HCT116 (cell line): ENCODE measurements around the gene ADGRG6. TPM values are rescaled to one million over a fixed set of nuclear protein-coding genes. Genes with fewer than 3 reads are reported as not detected.

Source experiments
- ATAC-seq: fragments of 200-7000 bp; cut with Tn5 transposase; 2 replicates; pipeline ENCODE4 v1.9.1; 2020; ENCODE audit warnings: mild to moderate bottlenecking, moderate library complexity
- BruUV-seq: library from RNA; stranded (reverse); fragments of 400-500 nt; replicated peaks from 2 replicates; lab custom pipeline; 2021; lab: Mats Ljungman, UMichigan
- CTCF ChIA-PET: fragments of 300-600 bp; sonication (Branson Sonifier 250); formaldehyde crosslinking; loops from one replicate; lab custom pipeline; 2021; ENCODE audit warnings: antibody characterized with exemption; lab: Charles Lee
- POLR2A ChIA-PET: fragments of 300-600, 350-600 bp; sonication (Branson Sonifier 250); formaldehyde crosslinking; loops from one replicate; lab custom pipeline; 2021; ENCODE audit warnings: antibody characterized with exemption; lab: Charles Lee
- RAD21 ChIA-PET, 2 experiments: fragments of 300-600 bp; sonication (Branson Sonifier 250); formaldehyde crosslinking; loops; one replicate each; lab custom pipeline; 2023; ENCODE audit warnings: low total read pairs in 2 of 2; ENCODE audit not compliant: uncharacterized antibody in 2 of 2, unreplicated experiment in 2 of 2, low non-redundant PET in 1 of 2; lab: Charles Lee
- DNase-seq: peaks from one replicate; pipeline ENCODE4 v3.0.0-alpha.2; 2010; ENCODE audit warnings: low read depth, low spot score
- H2AFZ ChIP-seq: fragments of 200-600 bp; shearing (Covaris generic), sonication (generic); 2 replicates; pipeline ENCODE4 v1.6.1; 2017; ENCODE audit warnings: low read depth, mixed run types, mixed read lengths, antibody characterized with exemption, low read length; ENCODE audit not compliant: poor library complexity, severe bottlenecking
- H3K27ac ChIP-seq: 2 replicates; pipeline ENCODE4 v1.5.1; 2012; ENCODE audit warnings: low read depth, low read length
- H3K27me3 ChIP-seq: fragments of 200-600 bp; sonication (generic); 2 replicates; pipeline ENCODE4 v1.6.1; 2016; ENCODE audit warnings: mixed run types, low read length, mixed read lengths; ENCODE audit not compliant: insufficient read depth
- H3K36me3 ChIP-seq, 2 experiments: fragments of 200-500 bp in 1 of 2; fragments of 200-600 bp in 1 of 2; sonication (Bioruptor generic) in 1 of 2; sonication (generic) in 1 of 2; 2 replicates each; pipeline versions ENCODE4 v1.5.1 to v1.6.1; 2014 to 2016; ENCODE audit warnings: low read length in 2 of 2, inconsistent platforms in 1 of 2, mixed read lengths in 1 of 2, mixed run types in 1 of 2; ENCODE audit not compliant: insufficient read depth in 2 of 2, control insufficient read depth in 1 of 2
- H3K4me1 ChIP-seq, 2 experiments: fragments of 200-600 bp in 1 of 2; sonication (generic) in 1 of 2; 2 replicates each; pipeline versions ENCODE4 v1.5.1 to v1.6.1; 2012 to 2017; ENCODE audit warnings: low read length in 2 of 2, inconsistent platforms in 1 of 2, mild to moderate bottlenecking in 1 of 2, mixed read lengths in 1 of 2, mixed run types in 1 of 2, moderate library complexity in 1 of 2; ENCODE audit not compliant: insufficient read depth in 2 of 2, control insufficient read depth in 1 of 2
- H3K4me2 ChIP-seq: fragments of 200-600 bp; sonication (generic); 2 replicates; pipeline ENCODE4 v1.6.1; 2017; ENCODE audit warnings: mixed run types, low read length, mixed read lengths
- H3K4me3 ChIP-seq, 2 experiments: fragments of 200-600 bp in 1 of 2; sonication (generic) in 1 of 2; replicated peaks in 1 of 2; 2 replicates each; pipeline ENCODE4 v1.5.1; 2011 to 2016; ENCODE audit warnings: low read length in 2 of 2, control low read depth in 1 of 2, low read depth in 1 of 2, mild to moderate bottlenecking in 1 of 2, mixed read lengths in 1 of 2, mixed run types in 1 of 2
- H3K79me2 ChIP-seq: fragments of 200-600 bp; sonication (generic); 2 replicates; pipeline ENCODE4 v1.6.1; 2017; ENCODE audit warnings: mild to moderate bottlenecking, mixed run types, low read length, moderate library complexity, mixed read lengths; ENCODE audit not compliant: insufficient read depth
- H3K9ac ChIP-seq: fragments of 200-600 bp; sonication (generic); 2 replicates; pipeline ENCODE4 v1.6.1; 2016; ENCODE audit warnings: low read length, mixed read lengths
- H3K9me2 ChIP-seq: fragments of 200-600 bp; sonication (generic), shearing (Covaris generic); 2 replicates; pipeline ENCODE4 v1.6.1; 2017; ENCODE audit warnings: mixed run types, mild to moderate bottlenecking, moderate library complexity; ENCODE audit not compliant: insufficient read depth
- H3K9me3 ChIP-seq, 2 experiments: fragments of 200-500 bp in 1 of 2; fragments of 200-600 bp in 1 of 2; sonication (Bioruptor generic) in 1 of 2; sonication (generic) in 1 of 2; 2 replicates each; pipeline ENCODE4 v1.6.1; 2014 to 2017; ENCODE audit warnings: low read length in 2 of 2, mixed read lengths in 2 of 2, inconsistent platforms in 1 of 2, low read depth in 1 of 2, mild to moderate bottlenecking in 1 of 2, mixed run types in 1 of 2, moderate library complexity in 1 of 2; ENCODE audit not compliant: control insufficient read depth in 1 of 2, insufficient read depth in 1 of 2
- H4K20me1 ChIP-seq: fragments of 200-600 bp; sonication (generic), shearing (Covaris generic); 2 replicates; pipeline ENCODE4 v1.6.1; 2017; ENCODE audit warnings: mixed run types, mild to moderate bottlenecking, moderate library complexity; ENCODE audit not compliant: insufficient read depth
- CBX3 ChIP-seq: IDR thresholded peaks from 2 replicates; pipeline ENCODE4 v1.6.1; 2012; ENCODE audit warnings: low read depth
- CEBPB ChIP-seq: IDR thresholded peaks from 2 replicates; pipeline ENCODE4 v1.6.1; 2012; ENCODE audit warnings: low read depth
- EGR1 ChIP-seq: IDR thresholded peaks from 2 replicates; pipeline ENCODE4 v1.6.1; 2012; ENCODE audit warnings: low read depth
- ELF1 ChIP-seq: IDR thresholded peaks from 2 replicates; pipeline ENCODE4 v1.6.1; 2012; ENCODE audit warnings: low read depth, borderline replicate concordance
- EZH2 ChIP-seq: fragments of 200-600 bp; sonication (generic); IDR thresholded peaks from 2 replicates; pipeline ENCODE4 v1.6.1; 2017; ENCODE audit warnings: antibody characterized with exemption, mixed run types
- EZH2phosphoT487 ChIP-seq: fragments of 200-600 bp; IDR thresholded peaks from 2 replicates; pipeline ENCODE4 v1.6.1; 2018; ENCODE audit warnings: antibody characterized with exemption, borderline replicate concordance
- FOSL1 ChIP-seq: IDR thresholded peaks from 2 replicates; pipeline ENCODE4 v1.6.1; 2012; ENCODE audit warnings: low read depth
- POLR2A ChIP-seq: IDR thresholded peaks from 2 replicates; pipeline ENCODE4 v1.7.0; 2011; ENCODE audit warnings: borderline replicate concordance; ENCODE audit not compliant: insufficient read depth, insufficient read length; ENCODE audit errors: extremely low read depth
- POLR2AphosphoS5 ChIP-seq: IDR thresholded peaks from 2 replicates; pipeline ENCODE4 v1.6.1; 2011; ENCODE audit warnings: mild to moderate bottlenecking, low read depth, low read length, moderate library complexity
- RAD21 ChIP-seq: IDR thresholded peaks from 2 replicates; pipeline ENCODE4 v1.6.1; 2012; ENCODE audit warnings: low read depth, mild to moderate bottlenecking
- SP1 ChIP-seq: IDR thresholded peaks from 2 replicates; pipeline ENCODE4 v1.6.1; 2012; ENCODE audit warnings: low read depth
- TCF7L2 ChIP-seq: IDR thresholded peaks from 2 replicates; pipeline ENCODE4 v1.7.0; 2011; ENCODE audit warnings: borderline replicate concordance, inconsistent platforms; ENCODE audit not compliant: insufficient read depth, insufficient read length; ENCODE audit errors: extremely low read depth
- YY1 ChIP-seq: IDR thresholded peaks from 2 replicates; pipeline ENCODE4 v1.6.1; 2011; ENCODE audit warnings: low read length, low read depth, moderate library complexity, mild to moderate bottlenecking; ENCODE audit not compliant: insufficient replicate concordance; ENCODE audit errors: extremely low read depth
- ZBTB33 ChIP-seq: IDR thresholded peaks from 2 replicates; pipeline ENCODE4 v1.6.1; 2011; ENCODE audit warnings: mild to moderate bottlenecking, low read length, moderate library complexity; ENCODE audit not compliant: insufficient replicate concordance; ENCODE audit errors: extremely low read depth
- ZFX ChIP-seq: fragments of 450-650 bp; IDR thresholded peaks from 2 replicates; pipeline ENCODE4 v1.6.1; 2017
- ZNF274 ChIP-seq: fragments of 200-500 bp; sonication (Bioruptor generic); IDR thresholded peaks from 2 replicates; pipeline ENCODE4 v1.6.1; 2014; ENCODE audit warnings: mild to moderate bottlenecking, low read depth, low read length, inconsistent platforms
- intact Hi-C: fragments of 100-400 bp; cut with micrococcal nuclease; formaldehyde crosslinking; loops from 2 replicates; pipeline ENCODE4 v1.10.0; 2022
- total RNA-seq: library from RNA; stranded (reverse); gene quantifications from one replicate; pipeline ENCODE4 v1.2.1, GENCODE V29; 2021; ENCODE audit not compliant: unreplicated experiment
- TF ChIP-seq, protein P1 (sequence below): IDR thresholded peaks from 2 replicates; pipeline ENCODE4 v1.6.1; 2012
- TF ChIP-seq, protein P2 (sequence below), 3 experiments: fragments of 200-600 bp in 1 of 3; sonication (generic) in 1 of 3; IDR thresholded peaks in 2 of 3; conservative IDR thresholded peaks in 1 of 3; 2 replicates each; pipeline ENCODE4 v1.5.1; 2012 to 2017; ENCODE audit warnings: low read depth in 2 of 3, low read length in 2 of 3, antibody characterized with exemption in 1 of 3, borderline replicate concordance in 1 of 3, control low read depth in 1 of 3, mild to moderate bottlenecking in 1 of 3, mixed read lengths in 1 of 3, mixed run types in 1 of 3, moderate library complexity in 1 of 3; ENCODE audit not compliant: insufficient read depth in 1 of 3

ADGRG6 gene
- total RNA-seq, 1 experiment from 2014 or later = 67.9 TPM

GRCh38 chr6:142294679-142295078 is 7.1 kb upstream of the ADGRG6 start:
- POLR2A ChIA-PET = no interaction called here
- Histone ChIP-seq H4K20me1 (no peaks in the 10 kb centered on the region), H3K4me1 (peaks cover 0 to 10% of the 10 kb centered on the region in 2 experiments; a peak in 2 of 4 replicates), H3K79me2 (no peaks in the 10 kb centered on the region), H3K27ac (no peak overlapping the region), H3K9me2 (no peaks in the 10 kb centered on the region), H3K9me3 (no peaks in the 10 kb centered on the region), H3K4me2 (no peak overlapping the region), H3K27me3 (no peaks in the 10 kb centered on the region), H3K36me3 (no peaks in the 10 kb centered on the region), H3K4me3 (no peak overlapping the region), H3K9ac (no peak overlapping the region), H2AFZ (no peak overlapping the region)
- intact Hi-C loops = no loop called here
- DNase-seq = no peak
- no TSS peak for BruUV-seq
- ATAC-seq = no peak
- RAD21 ChIA-PET = no interaction called here
- CTCF ChIA-PET = no interaction called here
- TF ChIP-seq RAD21 (no peak), YY1 (no peak), SP1 (no peak), CBX3 (no peak), FOSL1 (no peak), POLR2AphosphoS5 (no peak), ZFX (no peak), ELF1 (no peak), TCF7L2 (no peak), POLR2A (no peak), CEBPB (no peak), EGR1 (no peak), EZH2phosphoT487 (no peak), EZH2 (no peak), ZBTB33 (no peak), ZNF274 (no peak)
- TF ChIP-seq, protein P1, sequence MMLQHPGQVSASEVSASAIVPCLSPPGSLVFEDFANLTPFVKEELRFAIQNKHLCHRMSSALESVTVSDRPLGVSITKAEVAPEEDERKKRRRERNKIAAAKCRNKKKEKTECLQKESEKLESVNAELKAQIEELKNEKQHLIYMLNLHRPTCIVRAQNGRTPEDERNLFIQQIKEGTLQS = no peak
- TF ChIP-seq, protein P2, sequence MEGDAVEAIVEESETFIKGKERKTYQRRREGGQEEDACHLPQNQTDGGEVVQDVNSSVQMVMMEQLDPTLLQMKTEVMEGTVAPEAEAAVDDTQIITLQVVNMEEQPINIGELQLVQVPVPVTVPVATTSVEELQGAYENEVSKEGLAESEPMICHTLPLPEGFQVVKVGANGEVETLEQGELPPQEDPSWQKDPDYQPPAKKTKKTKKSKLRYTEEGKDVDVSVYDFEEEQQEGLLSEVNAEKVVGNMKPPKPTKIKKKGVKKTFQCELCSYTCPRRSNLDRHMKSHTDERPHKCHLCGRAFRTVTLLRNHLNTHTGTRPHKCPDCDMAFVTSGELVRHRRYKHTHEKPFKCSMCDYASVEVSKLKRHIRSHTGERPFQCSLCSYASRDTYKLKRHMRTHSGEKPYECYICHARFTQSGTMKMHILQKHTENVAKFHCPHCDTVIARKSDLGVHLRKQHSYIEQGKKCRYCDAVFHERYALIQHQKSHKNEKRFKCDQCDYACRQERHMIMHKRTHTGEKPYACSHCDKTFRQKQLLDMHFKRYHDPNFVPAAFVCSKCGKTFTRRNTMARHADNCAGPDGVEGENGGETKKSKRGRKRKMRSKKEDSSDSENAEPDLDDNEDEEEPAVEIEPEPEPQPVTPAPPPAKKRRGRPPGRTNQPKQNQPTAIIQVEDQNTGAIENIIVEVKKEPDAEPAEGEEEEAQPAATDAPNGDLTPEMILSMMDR (IDR thresholded peaks at IDR 0.05 in 2 of 3, conservative IDR thresholded peaks at IDR 0.05 in 1 of 3; ENCODE audit: borderline replicate concordance in 1 of 3, insufficient read depth in 1 of 3, low read depth in 2 of 3, low read length in 2 of 3) = no peak
